HG03108 (cell line): ENCODE data around the gene RAD51B.

Experiments
- ATAC-seq: cut with Tn5 transposase; IDR thresholded peaks from one replicate; pipeline ENCODE4 v1.9.1; 2021; ENCODE audit warnings: moderate library complexity; ENCODE audit not compliant: unreplicated experiment

Gene RAD51B

GRCh38 chr14:68574461-68574860 is 754.9 kb downstream of the RAD51B start:
- ATAC-seq = no peak

GRCh38 chr14:68574906-68575305 is 755.3 kb downstream of the RAD51B start:
- no peak for ATAC-seq

GRCh38 chr14:68575426-68575825 is 755.8 kb downstream of the RAD51B start:
- no peak for ATAC-seq

- ATAC-seq = no peak
Measured at GRCh38 chr14:68576031-68576430, 756.5 kb downstream of the RAD51B start.

- no peak for ATAC-seq
Measured at GRCh38 chr14:68576496-68577244, 757.1 kb downstream of the RAD51B start.

GRCh38 chr14:68577802-68578541 is 758.4 kb downstream of the RAD51B start:
- ATAC-seq = no peak

GRCh38 chr14:68578597-68578996 is 759.0 kb downstream of the RAD51B start:
- no peak for ATAC-seq

GRCh38 chr14:68580096-68580645 is 760.6 kb downstream of the RAD51B start:
- no peak for ATAC-seq

- no peak for ATAC-seq
Measured at GRCh38 chr14:68580671-68581070, 761.1 kb downstream of the RAD51B start.

- ATAC-seq = no peak
Measured at GRCh38 chr14:68583548-68584280, 764.1 kb downstream of the RAD51B start.

- no peak for ATAC-seq
Measured at GRCh38 chr14:68584786-68585185, 765.2 kb downstream of the RAD51B start.

GRCh38 chr14:68585690-68586089 is 766.1 kb downstream of the RAD51B start:
- ATAC-seq = no peak

GRCh38 chr14:68586896-68587751 is 767.5 kb downstream of the RAD51B start:
- no peak for ATAC-seq

- no peak for ATAC-seq
Measured at GRCh38 chr14:68587931-68588330, 768.4 kb downstream of the RAD51B start.

- no peak for ATAC-seq
Measured at GRCh38 chr14:68589447-68590200, 770.0 kb downstream of the RAD51B start.

GRCh38 chr14:68590201-68590522 is 770.6 kb downstream of the RAD51B start:
- no peak for ATAC-seq

GRCh38 chr14:68591786-68592185 is 772.2 kb downstream of the RAD51B start:
- no peak for ATAC-seq

- ATAC-seq = no peak
Measured at GRCh38 chr14:68592948-68593556, 773.5 kb downstream of the RAD51B start.

GRCh38 chr14:68593806-68594536 is 774.4 kb downstream of the RAD51B start:
- ATAC-seq = no peak
